NCI-H1694 treated with DMSO at 0.1 percent for 48 hours (cell line): ENCODE results near the gene DLL3.

Experiments
- DNase-seq: peaks from one replicate; lab custom pipeline; 2025; lab: John Stamatoyannopoulos, UW

DLL3 gene

DNA sequence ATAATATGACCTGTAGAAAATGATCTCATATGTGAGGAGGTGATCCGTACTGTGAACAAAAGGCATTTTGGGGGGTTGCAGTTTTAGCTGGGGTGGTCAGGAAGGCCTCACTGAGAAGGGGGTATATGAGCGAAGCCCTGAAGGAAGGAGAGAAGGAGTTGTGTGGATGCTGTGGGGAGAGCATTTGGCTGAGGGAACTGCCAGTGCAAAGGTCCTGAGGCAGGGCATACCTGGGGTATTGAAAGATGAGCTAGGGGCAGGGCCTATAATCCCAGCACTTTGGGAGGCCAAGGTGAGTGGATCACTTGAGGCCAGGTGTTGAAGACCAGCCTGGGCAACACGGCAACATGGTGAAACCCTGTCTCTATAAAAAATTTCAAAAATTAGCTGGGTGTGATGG lies 18.7 kb downstream of the DLL3 start:
- no peak for DNase-seq

GRCh38 chr19:39518458-39518857 lies 19.7 kb downstream of the DLL3 start:
- DNase-seq: no peak

DNA sequence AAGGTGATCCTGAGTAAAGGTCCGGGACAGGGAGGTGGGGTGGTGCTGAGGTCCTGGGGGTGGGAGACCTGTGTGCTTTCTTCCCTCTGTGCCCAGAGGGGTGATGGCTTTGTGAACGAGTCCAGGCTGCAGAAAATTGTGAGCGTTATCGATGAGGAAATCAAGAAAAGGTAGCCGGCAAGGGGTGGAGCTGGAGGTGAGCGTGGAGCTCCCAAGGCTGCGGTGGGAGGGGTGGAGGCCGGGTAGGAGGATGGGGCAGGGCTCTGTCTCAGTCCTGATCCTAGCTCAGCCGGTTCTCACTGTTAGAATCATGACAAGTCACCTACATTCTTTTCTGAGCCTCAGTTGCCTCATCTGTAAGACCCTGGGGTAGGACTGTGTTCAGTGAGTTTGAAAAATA lies 20.2 kb downstream of the DLL3 start:
- no peak for DNase-seq

GRCh38 chr19:39520541-39521484 lies 22.1 kb downstream of the DLL3 start:
- DNase-seq: no peak

GRCh38 chr19:39524495-39524894 lies 25.7 kb downstream of the DLL3 start:
- DNase-seq: no peak

DNA sequence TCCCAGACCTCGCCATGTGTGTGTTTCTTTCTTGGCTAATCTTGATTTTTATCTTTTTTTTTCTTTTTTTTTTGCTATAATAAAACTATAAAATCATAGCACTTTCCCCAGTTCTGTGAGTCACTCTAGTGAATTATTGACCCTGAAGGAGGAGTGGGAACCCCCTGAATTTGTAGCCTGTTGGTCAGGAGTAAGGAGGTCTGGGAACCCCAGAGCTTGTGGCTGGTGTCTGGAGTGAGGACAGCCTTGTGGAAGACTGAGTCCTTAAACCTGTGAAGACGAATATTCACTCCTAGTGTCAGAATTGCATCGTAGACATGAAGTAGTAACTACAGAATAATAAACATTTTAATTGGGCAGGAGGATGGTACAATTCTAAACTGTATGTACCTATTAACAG lies 26.5 kb downstream of the DLL3 start:
- DNase-seq: no peak

DNA sequence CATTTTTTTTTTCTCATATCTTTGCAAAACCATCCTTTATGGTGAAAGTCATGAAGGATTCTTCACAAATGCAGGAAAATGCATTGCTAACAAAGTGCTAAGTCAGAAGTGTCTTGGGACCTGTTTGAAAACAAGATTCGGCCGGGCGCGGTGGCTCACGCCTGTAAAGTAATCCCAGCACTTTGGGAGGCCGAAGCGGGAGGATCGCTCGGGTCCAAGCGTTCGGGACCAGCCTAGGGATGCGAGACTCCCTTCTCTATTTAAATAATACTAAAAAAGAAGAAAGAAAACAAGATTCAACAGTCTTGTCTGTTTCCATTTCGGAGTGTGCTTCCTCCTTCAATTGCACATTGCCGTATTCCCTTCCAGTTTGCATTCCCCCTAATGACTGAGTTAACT lies 33.1 kb downstream of the DLL3 start:
- no peak for DNase-seq

GRCh38 chr19:39532233-39533002 lies 33.7 kb downstream of the DLL3 start, which contains the start of gene EID2B:
EID2B (minus strand) TSS chr19:39532852; CDS start chr19:39532802, 50 bp downstream.
- peak; percentile 97 for DNase-seq

GRCh38 chr19:39533003-39533512 lies 34.3 kb downstream of the DLL3 start:
- no peak for DNase-seq

DNA sequence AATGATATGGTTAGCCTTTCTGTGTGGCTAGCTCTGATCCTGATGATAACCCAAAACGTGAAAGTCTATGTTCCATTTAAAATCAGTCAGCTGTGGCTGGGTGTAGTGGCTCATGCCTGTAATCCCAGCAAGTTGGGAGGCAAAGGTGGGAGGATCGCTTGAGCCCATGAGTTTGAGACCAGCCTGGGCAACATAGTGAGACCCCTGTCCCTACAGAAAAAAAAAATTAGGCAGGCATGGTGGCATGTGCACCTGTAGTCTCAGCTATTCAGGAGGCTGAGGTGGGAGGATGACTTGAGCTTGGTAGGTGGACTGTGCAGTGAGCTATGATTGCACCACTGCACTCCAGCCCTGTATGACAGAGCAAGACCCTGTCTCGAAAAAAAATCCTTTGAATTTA lies 35.0 kb downstream of the DLL3 start:
- no peak for DNase-seq

DNA sequence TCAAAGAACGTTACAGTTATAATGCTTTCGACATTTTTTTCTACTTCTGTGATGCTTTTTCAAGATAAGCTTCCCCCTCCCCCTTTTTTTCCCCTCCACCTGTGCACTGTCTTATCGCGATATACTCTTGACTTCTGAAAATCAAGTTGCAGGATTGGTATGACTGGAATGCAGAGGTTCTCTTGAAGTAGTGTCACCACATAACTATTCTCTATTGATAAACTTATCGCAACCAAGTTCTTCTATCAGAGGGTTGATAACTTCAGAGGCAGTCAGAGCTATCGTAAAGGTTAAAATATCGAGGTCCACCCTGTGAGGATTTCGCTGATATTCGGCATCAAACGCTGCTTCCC lies 40.4 kb downstream of the DLL3 start:
- DNase-seq: peak; percentile 29

DNA sequence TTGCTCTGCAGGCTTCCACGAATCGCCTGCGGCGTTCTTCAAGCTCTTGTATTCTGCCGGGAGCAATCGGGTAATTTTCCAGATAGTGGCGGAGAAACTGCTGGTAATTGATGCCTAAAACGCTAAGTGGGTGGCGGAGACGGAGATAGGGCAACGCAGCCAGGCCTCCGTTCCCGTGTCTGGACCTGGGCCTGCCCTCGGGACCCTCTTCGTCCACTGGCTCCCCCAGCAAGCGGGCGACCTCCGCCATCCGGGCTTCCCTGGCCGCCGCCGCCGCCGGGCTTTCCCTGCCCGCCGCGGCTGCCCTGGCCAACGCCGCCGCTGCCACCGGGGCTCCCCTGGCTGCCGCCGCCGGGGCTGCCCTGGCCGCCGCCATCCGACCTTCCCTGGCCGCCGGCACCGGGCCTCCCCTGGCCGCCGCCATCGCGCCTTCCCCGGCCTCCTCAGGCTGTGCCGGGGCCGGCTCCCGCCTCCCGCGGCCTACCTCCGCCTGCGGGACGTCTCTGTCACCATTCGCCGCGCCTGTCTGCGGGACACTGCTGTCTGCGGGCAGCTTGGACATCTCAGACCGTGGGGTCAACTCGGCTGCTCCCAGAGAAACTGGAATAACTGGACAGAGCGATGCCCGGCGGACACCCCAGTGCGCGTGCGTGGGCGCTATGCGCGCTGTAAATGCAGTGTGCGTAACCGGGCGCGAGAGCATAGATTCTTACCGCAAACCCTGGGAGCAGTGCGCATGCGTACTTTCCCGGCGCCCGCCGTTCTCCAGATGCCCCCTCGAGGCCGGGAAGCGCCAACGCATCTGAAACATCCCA lies 41.0 kb downstream of the DLL3 start, which contains the start of gene EID2:
TSS of gene EID2 (minus strand) at position 644 of the 815 bp plus-strand sequence. CDS start at position 562, 82 bp downstream.
- DNase-seq: peak; percentile 95

- no peak for DNase-seq
These were observed 41.6 kb downstream of the DLL3 start for GRCh38 chr19:39540333-39540673.

DNA sequence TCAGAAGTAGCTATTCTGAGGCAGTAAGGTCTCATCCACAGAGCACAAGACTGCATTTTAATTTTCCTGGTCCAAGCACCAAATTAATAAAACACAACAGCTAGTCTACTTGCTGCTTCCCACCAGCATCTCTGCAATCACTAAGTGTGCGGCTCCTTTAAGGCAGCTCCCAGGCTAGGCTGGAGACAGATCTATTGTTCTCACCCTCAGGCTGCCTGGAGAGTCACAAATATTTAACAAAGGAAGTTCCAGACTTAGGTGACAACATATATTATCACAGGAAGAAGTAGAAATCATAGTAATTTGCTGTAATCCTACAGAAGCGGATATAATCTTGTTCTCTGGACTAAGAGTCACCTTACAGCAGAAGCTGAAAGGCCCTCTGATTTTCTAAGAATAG lies 43.5 kb downstream of the DLL3 start:
- DNase-seq: no peak

GRCh38 chr19:39543477-39543857 lies 44.7 kb downstream of the DLL3 start:
- DNase-seq: no peak

- DNase-seq: no peak
These were observed 45.6 kb downstream of the DLL3 start for GRCh38 chr19:39544226-39544903.

DNA sequence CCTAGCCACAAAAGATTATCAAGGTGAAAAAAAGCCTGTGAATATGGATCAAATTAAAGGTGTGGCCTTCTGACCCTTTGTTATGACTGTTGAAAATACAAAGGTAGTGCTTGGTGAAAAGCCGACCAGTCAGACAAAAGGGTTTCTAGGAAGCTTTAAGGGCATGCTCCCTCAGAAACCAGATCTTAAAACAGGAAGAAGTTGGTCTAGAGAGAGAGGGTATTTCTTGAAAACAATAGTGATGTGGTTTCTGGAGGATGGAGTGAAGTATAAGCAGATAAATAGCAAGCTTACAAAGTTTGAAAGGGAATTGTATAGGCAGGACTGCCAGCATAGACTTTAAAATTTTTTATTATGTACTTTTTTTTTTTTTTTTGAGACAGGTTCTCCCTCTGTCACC lies 46.2 kb downstream of the DLL3 start:
- DNase-seq: no peak

DNA sequence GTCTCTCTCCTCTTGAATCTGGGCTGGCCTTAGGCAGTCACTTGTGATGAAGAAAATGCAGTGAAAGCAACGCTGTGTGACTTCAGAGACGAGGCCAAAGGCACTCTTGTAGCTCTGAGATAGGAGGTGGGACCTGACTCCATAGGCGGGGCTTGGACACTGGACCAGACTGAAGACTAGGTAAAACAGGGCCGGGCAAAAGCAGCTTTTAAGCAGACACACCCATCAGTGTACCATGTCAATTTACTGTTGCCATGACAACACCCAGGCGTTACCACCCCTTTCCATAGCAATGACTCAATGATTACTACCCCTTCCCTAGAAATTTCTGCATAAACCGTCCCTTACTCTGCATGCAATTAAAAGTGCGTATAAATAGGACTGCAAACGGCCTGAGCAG lies 47.9 kb downstream of the DLL3 start:
- DNase-seq: no peak

DNA sequence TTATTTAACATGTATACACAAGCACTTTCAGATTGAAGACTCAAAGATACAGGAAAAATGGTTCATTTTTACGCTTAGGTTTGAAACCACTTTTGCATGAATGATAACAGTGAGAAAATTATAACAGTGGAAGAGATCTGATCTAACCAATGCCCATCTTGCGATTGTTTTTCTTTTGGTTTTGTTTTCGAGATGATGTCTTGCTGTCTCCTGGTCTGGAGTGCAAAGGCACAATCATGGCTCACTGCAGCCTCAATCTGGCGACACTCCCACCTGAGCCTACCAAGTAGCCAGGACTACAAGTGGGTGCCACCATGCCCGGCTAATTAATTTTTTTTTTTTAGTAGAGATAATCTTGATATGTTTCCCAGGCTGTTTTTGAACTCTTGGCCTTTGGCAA lies 51.5 kb downstream of the DLL3 start:
- no peak for DNase-seq

- DNase-seq: no peak
These were observed 54.4 kb downstream of the DLL3 start for GRCh38 chr19:39553082-39553652.

GRCh38 chr19:39554701-39555311 lies 56.1 kb downstream of the DLL3 start:
- no peak for DNase-seq
